Stimulated activated CD8-positive, alpha-beta memory T cell treated with anti-CD3 and anti-CD28 coated beads, Interleukin-7, amount 100 ng/mL, for 1 hour (primary cell): ENCODE data around the gene NPVF.

ENCODE experiments used
- DNase-seq, 2 donors: peaks; one replicate each; pipeline ENCODE4 v3.0.0-alpha.2; 2020; ENCODE audit warnings: low read depth in 2 of 2

NPVF gene

GRCh38 chr7:25228386-25228785 is at the start of gene NPVF:
TSS of gene NPVF (minus strand) at chr7:25228486. CDS start at chr7:25228439, 47 bp downstream.
- no peak for DNase-seq

GRCh38 chr7:25272265-25272664 is 44.0 kb upstream of the NPVF start:
- no peak for DNase-seq

GRCh38 chr7:25263337-25263736 is 35.1 kb upstream of the NPVF start:
- DNase-seq, result no peak

GRCh38 chr7:25262586-25262985 is 34.3 kb upstream of the NPVF start:
- no peak for DNase-seq

GRCh38 chr7:25261545-25262140 is 33.4 kb upstream of the NPVF start:
- DNase-seq, result no peak

- DNase-seq, result no peak
These were observed 32.7 kb upstream of the NPVF start for GRCh38 chr7:25260862-25261494.

GRCh38 chr7:25259487-25260243 is 31.4 kb upstream of the NPVF start:
- peak; percentile 17 to 27 for DNase-seq

GRCh38 chr7:25256333-25256819 is 28.1 kb upstream of the NPVF start:
- DNase-seq, result no peak

GRCh38 chr7:25255611-25256332 is 27.5 kb upstream of the NPVF start:
- DNase-seq, result no peak

- DNase-seq, result no peak
These were observed 26.3 kb upstream of the NPVF start for GRCh38 chr7:25254604-25255003.

GRCh38 chr7:25253714-25254113 is 25.4 kb upstream of the NPVF start:
- DNase-seq, result no peak

GRCh38 chr7:25250386-25250785 is 22.1 kb upstream of the NPVF start:
- DNase-seq, result no peak

GRCh38 chr7:25249772-25250171 is 21.5 kb upstream of the NPVF start:
- DNase-seq, result no peak

- no peak for DNase-seq
These were observed 18.0 kb upstream of the NPVF start for GRCh38 chr7:25246306-25246705.

- DNase-seq, result no peak
These were observed 16.2 kb upstream of the NPVF start for GRCh38 chr7:25244254-25245033.

GRCh38 chr7:25242678-25243077 is 14.4 kb upstream of the NPVF start:
- no peak for DNase-seq

- no peak for DNase-seq
These were observed 12.6 kb upstream of the NPVF start for GRCh38 chr7:25240896-25241295.

- DNase-seq, result no peak
These were observed 12.1 kb upstream of the NPVF start for GRCh38 chr7:25240340-25240739.

GRCh38 chr7:25239888-25240287 is 11.6 kb upstream of the NPVF start:
- no peak for DNase-seq

GRCh38 chr7:25238066-25238725 is 9.9 kb upstream of the NPVF start:
- no peak for DNase-seq

GRCh38 chr7:25235471-25235870 is 7.2 kb upstream of the NPVF start:
- DNase-seq, result no peak
